CD4-positive, alpha-beta T cell treated with Interleukin-17A for 4 hours (primary cell): ENCODE data around the gene SNAPC3.

Experiments used
- DNase-seq: peaks from one replicate; pipeline ENCODE4 v3.0.0-alpha.2; 2020; ENCODE audit warnings: mixed read lengths

Gene SNAPC3

GRCh38 chr9:15492485-15493150, 69.9 kb downstream of the SNAPC3 start:
- no peak for DNase-seq

GRCh38 chr9:15498246-15498995, 75.7 kb downstream of the SNAPC3 start:
- no peak for DNase-seq

- no peak for DNase-seq
Observed at GRCh38 chr9:15499139-15499538, 76.5 kb downstream of the SNAPC3 start.

GRCh38 chr9:15501179-15501578, 78.5 kb downstream of the SNAPC3 start:
- DNase-seq = no peak

GRCh38 chr9:15501803-15502202, 79.1 kb downstream of the SNAPC3 start:
- DNase-seq = no peak

- DNase-seq = no peak
Observed at GRCh38 chr9:15505921-15506320, 83.2 kb downstream of the SNAPC3 start.

- peak; percentile 82 for DNase-seq
Observed at GRCh38 chr9:15509931-15510788, 87.5 kb downstream of the SNAPC3 start.

GRCh38 chr9:15510789-15511575, 88.3 kb downstream of the SNAPC3 start, which contains the start of gene PSIP1:
TSS of gene PSIP1 (minus strand) at chr9:15510970. CDS start at chr9:15510188, 782 bp downstream.
- DNase-seq = peak; percentile 89
